CD14-positive monocyte (primary cell): ENCODE measurements around the gene DYNC1I1. TPM values are rescaled to one million over a fixed set of nuclear protein-coding genes. Genes with fewer than 3 reads are reported as not detected.

Experiments used
- DNase-seq, 3 donors: peaks; one replicate each; pipeline ENCODE4 v3.0.0-alpha.2; 2011 to 2022
- H2AFZ ChIP-seq: 2 replicates; pipeline ENCODE4 v1.6.0; 2012; ENCODE audit warnings: mild to moderate bottlenecking, low read depth, low read length, inconsistent platforms; ENCODE audit not compliant: insufficient read depth, poor library complexity, severe bottlenecking
- H3K27ac ChIP-seq, 2 donors: 1 replicate in 1 of 2; 2 replicates in 1 of 2; pipeline ENCODE4 v1.5.1; 2012 to 2013; ENCODE audit warnings: low read length in 2 of 2, control low read depth in 1 of 2, inconsistent platforms in 1 of 2, low read depth in 1 of 2, mild to moderate bottlenecking in 1 of 2
- H3K27me3 ChIP-seq, 2 donors: one replicate each; pipeline versions ENCODE4 v1.6.0 to v1.6.1; 2011 to 2013; ENCODE audit warnings: low read length in 2 of 2; ENCODE audit not compliant: control insufficient read depth in 2 of 2, insufficient read depth in 2 of 2
- H3K36me3 ChIP-seq, 2 donors: replicated peaks in 1 of 2; 1 replicate in 1 of 2; 2 replicates in 1 of 2; pipeline versions ENCODE4 v1.5.1 to v1.6.1; 2012 to 2013; ENCODE audit warnings: low read length in 2 of 2, control low read depth in 1 of 2, inconsistent platforms in 1 of 2, mild to moderate bottlenecking in 1 of 2; ENCODE audit not compliant: insufficient read depth in 2 of 2, control insufficient read depth in 1 of 2
- H3K4me1 ChIP-seq, 2 donors: 1 replicate in 1 of 2; 2 replicates in 1 of 2; pipeline versions ENCODE4 v1.5.1 to v1.6.1; 2012 to 2013; ENCODE audit warnings: low read length in 2 of 2, control low read depth in 1 of 2, inconsistent platforms in 1 of 2, mild to moderate bottlenecking in 1 of 2, moderate library complexity in 1 of 2; ENCODE audit not compliant: insufficient read depth in 2 of 2, control insufficient read depth in 1 of 2
- H3K4me2 ChIP-seq: replicated peaks from 2 replicates; pipeline ENCODE3; 2012; ENCODE audit warnings: low read length, moderate library complexity, mild to moderate bottlenecking; ENCODE audit not compliant: poor library complexity, severe bottlenecking; ENCODE audit errors: extremely low read depth
- H3K4me3 ChIP-seq, 3 experiments: fragments of 200-600 bp in 1 of 3; sonication (generic) in 1 of 3; replicated peaks in 1 of 3; 1 replicate in 2 of 3; 2 replicates in 1 of 3; pipeline ENCODE4 v1.5.1; 2011 to 2013; ENCODE audit warnings: low read length in 3 of 3, mild to moderate bottlenecking in 3 of 3, control low read depth in 2 of 3, low read depth in 2 of 3, inconsistent platforms in 1 of 3, moderate library complexity in 1 of 3
- H3K79me2 ChIP-seq: 2 replicates; pipeline ENCODE4 v1.6.0; 2012; ENCODE audit warnings: mild to moderate bottlenecking, control low read depth, inconsistent platforms, low read length, moderate library complexity; ENCODE audit not compliant: insufficient read depth
- H3K9ac ChIP-seq: 2 replicates; pipeline ENCODE4 v1.6.0; 2017; ENCODE audit warnings: low read length, mild to moderate bottlenecking; ENCODE audit not compliant: insufficient read depth, poor library complexity, severe bottlenecking
- H3K9me3 ChIP-seq, 2 donors: replicated peaks in 1 of 2; 1 replicate in 1 of 2; 2 replicates in 1 of 2; pipeline versions ENCODE4 v1.5.1 to v1.6.1; 2012 to 2013; ENCODE audit warnings: low read length in 2 of 2, control low read depth in 1 of 2; ENCODE audit not compliant: control insufficient read depth in 1 of 2, insufficient read depth in 1 of 2
- H4K20me1 ChIP-seq: 2 replicates; pipeline ENCODE4 v1.6.0; 2012; ENCODE audit warnings: mild to moderate bottlenecking, low read length, control low read depth, moderate library complexity; ENCODE audit not compliant: insufficient read depth
- H3K27ac Mint-ChIP-seq, 7 donors: one replicate each; pipeline ENCODE4 v1.8.0; 2020; ENCODE audit warnings: mild to moderate bottlenecking in 7 of 7, mixed read lengths in 7 of 7, moderate library complexity in 6 of 7, inconsistent platforms in 2 of 7
- H3K27me3 Mint-ChIP-seq, 3 donors: one replicate each; pipeline ENCODE4 v1.8.0; 2021 to 2022; ENCODE audit warnings: low read depth in 3 of 3, mild to moderate bottlenecking in 3 of 3, mixed read lengths in 3 of 3, moderate library complexity in 3 of 3, inconsistent platforms in 1 of 3
- H3K36me3 Mint-ChIP-seq, 2 donors: one replicate each; pipeline ENCODE4 v1.8.0; 2020; ENCODE audit warnings: mixed read lengths in 2 of 2, inconsistent platforms in 1 of 2, mild to moderate bottlenecking in 1 of 2
- H3K4me1 Mint-ChIP-seq: one replicate; pipeline ENCODE4 v1.8.0; 2020; ENCODE audit warnings: mild to moderate bottlenecking, mixed read lengths
- H3K4me3 Mint-ChIP-seq, 2 donors: one replicate each; pipeline ENCODE4 v1.8.0; 2020; ENCODE audit warnings: mild to moderate bottlenecking in 2 of 2, mixed read lengths in 2 of 2, moderate library complexity in 1 of 2
- H3K9me3 Mint-ChIP-seq, 7 donors: one replicate each; pipeline ENCODE4 v1.8.0; 2020 to 2022; ENCODE audit warnings: mixed read lengths in 7 of 7, mild to moderate bottlenecking in 6 of 7, moderate library complexity in 6 of 7, inconsistent platforms in 2 of 7
- CTCF ChIP-seq: fragments of 200-600 bp; IDR thresholded peaks from one replicate; pipeline ENCODE4 v1.8.0; 2022; ENCODE audit warnings: antibody characterized with exemption, mild to moderate bottlenecking
- WGBS: methylation state at CpG from one replicate; pipeline ENCODE4 v1.1.5; 2013; ENCODE audit warnings: missing lambda C conversion rate; ENCODE audit not compliant: insufficient coverage; 5-methylcytosine and 5-hydroxymethylcytosine counted together
- intact Hi-C, 2 donors: fragments of 100-400 bp; cut with micrococcal nuclease; formaldehyde crosslinking; loops; one replicate each; pipeline versions ENCODE4 v1.15.0 to v1.15.1; 2023
- polyA plus RNA-seq, 3 donors: library from polyadenylated mRNA; depleted of rRNA in 1 of 3; unstranded in 2 of 3; stranded (reverse) in 1 of 3; fragments of 300-500 nt in 2 of 3; fragments of >200 nt in 1 of 3; fragmentation: Illumina TruSeq in 2 of 3; gene quantifications; 1 replicate in 2 of 3; 2 replicates in 1 of 3; pipeline ENCODE4 v1.2.3, GENCODE V29; 2012 to 2021

Gene DYNC1I1
- polyA plus RNA-seq, 3 donors: not detected

GRCh38 chr7:95919556-95919955 lies 147.2 kb downstream of the DYNC1I1 start:
- Histone ChIP-seq H3K4me1 (no peaks in the 10 kb centered on the region), H2AFZ (no peak overlapping the region), H3K4me3 (no peak overlapping the region), H3K27me3 (peaks cover 9 to 13% of the 10 kb centered on the region in 2 donors), H3K36me3 (no peaks in the 10 kb centered on the region), H3K9me3 (no peaks in the 10 kb centered on the region), H3K27ac (no peak overlapping the region), H3K4me2 (no peak overlapping the region), H4K20me1 (no peaks in the 10 kb centered on the region), H3K9ac (no peak overlapping the region), H3K79me2 (no peaks in the 10 kb centered on the region)
- Mint-ChIP-seq H3K27me3 (peaks cover 10 to 13% (median 10%) of the 10 kb centered on the region in 3 donors), H3K9me3 (no peaks in the 10 kb centered on the region), H3K36me3 (no peaks in the 10 kb centered on the region), H3K27ac (no peak overlapping the region), H3K4me1 (peaks cover 3% of the 10 kb centered on the region), H3K4me3 (no peak overlapping the region)
- no CpG with 5 or more reads among the region's 2 CpGs for WGBS
- no peak for DNase-seq
- peak; percentile 10 for TF ChIP-seq CTCF
- intact Hi-C loops: loop anchor here (5.0 to 10.0 kb wide), 3 partner anchors 1108 to 1148 kb away; no protein-coding TSS in a partner anchor

DNA sequence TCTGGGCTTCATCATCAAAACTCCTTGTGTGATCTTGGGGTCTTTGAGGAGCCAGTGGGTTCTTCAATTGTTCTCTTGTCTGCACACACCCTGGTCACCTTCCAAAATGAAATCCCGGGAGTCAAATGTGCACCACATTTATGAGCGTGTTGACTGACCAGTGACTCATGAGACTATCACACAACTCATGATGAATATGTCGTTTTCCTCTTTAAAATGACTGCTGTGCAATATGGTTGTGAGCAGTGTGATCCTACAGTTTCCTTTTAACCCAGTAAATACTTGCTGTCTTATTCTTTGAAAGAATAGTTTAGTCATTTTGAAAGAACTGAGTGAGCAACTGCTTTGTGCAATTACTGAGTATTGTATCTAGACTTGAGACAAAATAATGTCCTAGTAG lies 149.2 kb downstream of the DYNC1I1 start:
- no peaks in the 10 kb centered on the region for H3K79me2 ChIP-seq
- no peak overlapping the region for H3K27ac ChIP-seq
- no peak overlapping the region for H3K4me2 ChIP-seq
- no peak overlapping the region for H2AFZ ChIP-seq
- Mint-ChIP-seq H3K9me3 (no peaks in the 10 kb centered on the region), H3K27ac (no peak overlapping the region), H3K36me3 (no peaks in the 10 kb centered on the region), H3K4me3 (no peak overlapping the region), H3K27me3 (peaks cover 2 to 5% (median 3%) of the 10 kb centered on the region in 3 donors), H3K4me1 (peaks cover under 1% of the 10 kb centered on the region)
- DNase-seq: no peak
- TF ChIP-seq CTCF: no peak
- 100% methylated on average over 1 of the region's 3 CpGs for WGBS
- intact Hi-C loops: no loop called here
- H3K27me3 ChIP-seq: no peaks in the 10 kb centered on the region
- no peaks in the 10 kb centered on the region for H3K4me1 ChIP-seq
- H3K36me3 ChIP-seq: no peaks in the 10 kb centered on the region
- no peak overlapping the region for H3K9ac ChIP-seq
- no peaks in the 10 kb centered on the region for H4K20me1 ChIP-seq
- H3K4me3 ChIP-seq: no peak overlapping the region
- H3K9me3 ChIP-seq: no peaks in the 10 kb centered on the region
